ENCODE measurements around the gene RYR2. TPM values are rescaled to one million over a fixed set of nuclear protein-coding genes. Genes with fewer than 3 reads are reported as not detected.

The RYR2 gene
- polyA plus RNA-seq, 2 of the 4 experiments (the other 2 are of a cell fraction), result 0.06 TPM; not detected in 1

GRCh38 chr1:237509748-237510147 is 467.8 kb downstream of the RYR2 start:
- ChIA-PET CTCF (no interaction called here), POLR2A (no interaction called here)
- no peak for FAIRE-seq
- Histone ChIP-seq H3K4me3 (no peak overlapping the region), H3K9me3 (no peaks in the 10 kb centered on the region), H3K4me1 (no peaks in the 10 kb centered on the region), H3K4me2 (no peak overlapping the region), H3K27ac (no peak overlapping the region)
- DNase-seq (ENCODE audit: low read depth in 1 of 2, low spot score in 1 of 2), result no peak
- TF ChIP-seq MAZ (IDR thresholded peaks at IDR 0.05; ENCODE audit: borderline replicate concordance, low read depth, low read length), result no peak
- TF ChIP-seq MYC (IDR thresholded peaks at IDR 0.05; ENCODE audit: borderline replicate concordance, low read length), result no peak
- no peak for TF ChIP-seq E2F6 (IDR thresholded peaks at IDR 0.05; ENCODE audit: borderline replicate concordance, low read depth)
- no peak for TF ChIP-seq SREBF2 (IDR thresholded peaks at IDR 0.05)
- no peak for TF ChIP-seq NR3C1 (IDR thresholded peaks at IDR 0.05)
- TF ChIP-seq HDAC2 (IDR thresholded peaks at IDR 0.05), result no peak
- TF ChIP-seq CBX8 (IDR thresholded peaks at IDR 0.05), result no peak
- TF ChIP-seq EHMT2 (IDR thresholded peaks at IDR 0.05; ENCODE audit: low read depth), result no peak
- no peak for TF ChIP-seq ATOH8 (CRISPR knock-in tag; IDR thresholded peaks at IDR 0.05; ENCODE audit: low read depth)
- TF ChIP-seq MAX (IDR thresholded peaks at IDR 0.05), result no peak
- TF ChIP-seq TP53 (CRISPR knock-in tag; IDR thresholded peaks at IDR 0.05), result no peak
- TF ChIP-seq EHF (CRISPR knock-in tag; IDR thresholded peaks at IDR 0.05), result no peak
- TF ChIP-seq ZSCAN20 (CRISPR knock-in tag; IDR thresholded peaks at IDR 0.05), result no peak
- TF ChIP-seq ELK1 (IDR thresholded peaks at IDR 0.05; ENCODE audit: low read depth, low read length), result no peak
- no peak for TF ChIP-seq NFE2L2 (conservative IDR thresholded peaks at IDR 0.05; ENCODE audit: low read length)
- no peak for TF ChIP-seq CHD2 (IDR thresholded peaks at IDR 0.05; ENCODE audit: low read length, partially characterized antibody)
- no peak for TF ChIP-seq RCOR1 (IDR thresholded peaks at IDR 0.05; ENCODE audit: low read depth, low read length)
- ATAC-seq, result no peak
- WGBS (ENCODE audit: missing lambda C conversion rate), result 2% methylated on average over 2 of the region's 2 CpGs

- WGBS (ENCODE audit: missing lambda C conversion rate), result 11% methylated on average over 3 of the region's 3 CpGs
These were observed 483.1 kb downstream of the RYR2 start for GRCh38 chr1:237525102-237525501.

More at GRCh38 chr1:237525102-237525501, 483.1 kb downstream of the RYR2 start:
- DNase-seq (ENCODE audit: low read depth in 1 of 2, low spot score in 1 of 2) (no peak), ATAC-seq (no peak), FAIRE-seq (no peak)
- H3K4me2 ChIP-seq, result no peak overlapping the region
- no peak overlapping the region for H3K4me3 ChIP-seq
- ChIA-PET POLR2A (no interaction called here), CTCF (no interaction called here)
- H3K9me3 ChIP-seq, result no peaks in the 10 kb centered on the region
- no peak overlapping the region for H3K27ac ChIP-seq
- TF ChIP-seq CBX8 (IDR thresholded peaks at IDR 0.05) (no peak), SMC3 (IDR thresholded peaks at IDR 0.05) (no peak), HOXA7 (CRISPR knock-in tag; IDR thresholded peaks at IDR 0.05) (no peak), RNF2 (IDR thresholded peaks at IDR 0.05; ENCODE audit: borderline replicate concordance, low read depth) (no peak), MYC (IDR thresholded peaks at IDR 0.05; ENCODE audit: borderline replicate concordance, low read length) (no peak), ELK1 (IDR thresholded peaks at IDR 0.05; ENCODE audit: low read depth, low read length) (no peak), POLR2A (IDR thresholded peaks at IDR 0.05; ENCODE audit: low read length) (no peak), BCL3 (IDR thresholded peaks at IDR 0.05) (no peak), TFCP2L1 (CRISPR knock-in tag; IDR thresholded peaks at IDR 0.05) (no peak), MAFK (IDR thresholded peaks at IDR 0.05; ENCODE audit: partially characterized antibody) (no peak), ESRRA (IDR thresholded peaks at IDR 0.05; ENCODE audit: borderline replicate concordance, low read length) (no peak), CHD2 (IDR thresholded peaks at IDR 0.05; ENCODE audit: low read length, partially characterized antibody) (no peak), ATOH8 (CRISPR knock-in tag; IDR thresholded peaks at IDR 0.05; ENCODE audit: low read depth) (no peak), FOSB (CRISPR knock-in tag; IDR thresholded peaks at IDR 0.05) (no peak), MAZ (IDR thresholded peaks at IDR 0.05; ENCODE audit: borderline replicate concordance, low read depth, low read length) (no peak), TP53 (CRISPR knock-in tag; IDR thresholded peaks at IDR 0.05) (no peak), CBX2 (IDR thresholded peaks at IDR 0.05; ENCODE audit: borderline replicate concordance, low read depth) (no peak), EP300 (IDR thresholded peaks at IDR 0.05) (no peak), BHLHE40 (IDR thresholded peaks at IDR 0.05; ENCODE audit: low read depth, low read length) (no peak), NFE2L2 (conservative IDR thresholded peaks at IDR 0.05; ENCODE audit: low read length) (no peak)
- no peaks in the 10 kb centered on the region for H3K4me1 ChIP-seq

All from A549 (cell line).